Heart left ventricle (tissue), 16 donors: Measurements from ENCODE around the gene GIMD1. TPM values are rescaled to one million over a fixed set of nuclear protein-coding genes. Genes with fewer than 3 reads are reported as not detected.
A peak's percentile ranks its signal among the peaks of the same experiment; 100 is the strongest.

Source experiments
- ATAC-seq, 4 donors: fragments of 200-7000 bp; cut with Tn5 transposase; one replicate each; pipeline ENCODE4 v1.9.1; 2020 to 2022; ENCODE audit warnings: moderate library complexity in 4 of 4, mild to moderate bottlenecking in 3 of 4, moderate number of reproducible peaks in 1 of 4
- DNase-seq, 5 donors: peaks; one replicate each; pipeline ENCODE4 v3.0.0-alpha.2; 2020
- H3K27ac ChIP-seq, 12 donors: fragments of 200-600 bp; sonication (generic) in 4 of 12; one replicate each; pipeline versions ENCODE4 v1.5.0 to v1.8.0; 2016 to 2022; ENCODE audit warnings: mild to moderate bottlenecking in 2 of 12
- H3K27me3 ChIP-seq, 9 donors: fragments of 200-600 bp; sonication (generic) in 2 of 9; one replicate each; pipeline versions ENCODE4 v1.5.1 to v1.8.0; 2016 to 2022; ENCODE audit warnings: mild to moderate bottlenecking in 3 of 9
- H3K36me3 ChIP-seq, 9 donors: fragments of 200-600 bp; sonication (generic) in 2 of 9; one replicate each; pipeline versions ENCODE4 v1.5.0 to v1.8.0; 2018 to 2022; ENCODE audit warnings: mild to moderate bottlenecking in 2 of 9
- H3K4me1 ChIP-seq, 12 donors: fragments of 200-600 bp; sonication (generic) in 4 of 12; one replicate each; pipeline versions ENCODE4 v1.5.0 to v1.8.0; 2016 to 2022; ENCODE audit warnings: mild to moderate bottlenecking in 3 of 12
- H3K4me3 ChIP-seq, 12 donors: fragments of 200-600 bp; sonication (generic) in 4 of 12; one replicate each; pipeline versions ENCODE4 v1.5.0 to v1.8.0; 2017 to 2022; ENCODE audit warnings: mild to moderate bottlenecking in 9 of 12, moderate library complexity in 4 of 12
- H3K9me3 ChIP-seq, 12 donors: fragments of 200-600 bp; sonication (generic) in 4 of 12; one replicate each; pipeline versions ENCODE4 v1.5.0 to v1.8.0; 2016 to 2022; ENCODE audit warnings: mild to moderate bottlenecking in 1 of 12
- POLR2A ChIP-seq, 2 donors: fragments of 450-650 bp; IDR thresholded peaks; one replicate each; pipeline ENCODE4 v1.6.1; 2017; ENCODE audit warnings: antibody characterized with exemption in 2 of 2, mild to moderate bottlenecking in 2 of 2, moderate library complexity in 2 of 2
- WGBS, 4 donors: extraction: QIAGEN DNeasy Blood & Tissue Kit in 2 of 4; methylation state at CpG; one replicate each; pipeline versions ENCODE4 v1.1.5 to v1.1.7; 2013 to 2018; 5-methylcytosine and 5-hydroxymethylcytosine counted together
- intact Hi-C, 10 donors: fragments of 100-400 bp; cut with DNase I; formaldehyde crosslinking; loops; one replicate each; pipeline versions ENCODE4 v1.11.1 to v1.14.2; 2022
- polyA plus RNA-seq, 2 donors: library from polyadenylated mRNA; stranded (reverse); fragments of 200-250 nt; gene quantifications; one replicate each; pipeline ENCODE4 v1.2.3, GENCODE V29; 2013
- total RNA-seq, 9 donors: library from RNA; depleted of rRNA in 2 of 9; stranded (reverse); fragments of >200 nt in 2 of 9; fragmentation: NEBNext Ultra II Directional in 3 of 9; extraction: Animal tissue kit (Norgen Biotek cat#: 25700) in 3 of 9; gene quantifications; one replicate each; pipeline versions ENCODE4 v1.1.0 to v1.2.4, GENCODE V29; 2016 to 2023
- TF ChIP-seq, protein P1 (sequence below), 12 donors: fragments of 200-600 bp; sonication (generic) in 4 of 12; IDR thresholded peaks; one replicate each; pipeline versions ENCODE4 v1.5.0 to v1.8.0; 2018 to 2022; ENCODE audit warnings: antibody characterized with exemption in 12 of 12, mild to moderate bottlenecking in 5 of 12
- donor health status: ischemic (EF 13 %, LVEDD 7.1; RV severe dilation, severe dysfunction).
- donor health status: healthy with polysubstance abuse.
- donor health status: DM: no; HTN: yes; CAD: no.
- donor health status: DM: no; HTN: no; CAD: no.
- donor health status: ischemic (EF 25% LVEDD 6.9; RV normal size, moderate dysfunction).
- donor health status: ischemic (EF 25% LVEDD 5.7; RV mildly dilated, moderate dysfunction).
- donor health status: healthy.
- donor health status: DM: yes; HTN: yes; CAD: no.
- donor health status: ischemic (EF 35%, LVEDD 5.7; RV mildly dilated, moderate dysfunction).
- donor health status: nonischemic (EF 11% LVEDD 7.7; RV severe dilation, severe dysfunction).
- donor health status: DM: yes; HTN: yes; CAD: no.
- donor health status: PGD.
- donor health status: ischemic (EF 29% LVEDD 5.4; RV normal size, mild dysfunction).
- donor health status: nonischemic (EF 23%, LVEDD 6.1; RV moderate dilation, normal function).

GIMD1 gene
- total and polyA plus RNA-seq, 11 donors = not detected

DNA sequence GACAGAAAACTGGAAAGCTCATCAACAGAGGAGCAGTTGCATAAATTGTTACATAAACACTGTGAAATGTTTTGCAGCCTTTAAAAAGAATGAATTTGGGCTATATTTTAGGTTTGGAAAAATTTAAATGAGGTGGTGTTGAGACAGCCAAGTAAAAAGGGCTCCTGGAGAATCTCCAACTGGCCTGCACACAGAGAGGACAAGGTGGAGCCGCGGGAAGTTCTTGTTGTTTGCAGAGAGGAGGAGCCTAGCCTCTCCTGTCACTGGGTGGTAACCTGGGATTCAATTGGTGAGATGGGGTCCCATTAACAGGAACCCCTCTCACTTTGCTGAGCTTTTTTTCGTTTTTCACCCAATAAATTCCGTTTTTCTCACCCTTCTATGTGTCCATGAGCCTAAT is 13.4 kb downstream of the GIMD1 start:
- ATAC-seq = peak in 3 of 4 donors; percentile 41 to 62 (median 61)
- peaks cover 0 to 14% (median 0%) of the 10 kb centered on the region in 9 donors for H3K36me3 ChIP-seq
- H3K27me3 ChIP-seq = no peaks in the 10 kb centered on the region
- no peaks in the 10 kb centered on the region for H3K9me3 ChIP-seq
- H3K27ac ChIP-seq = peak overlapping the region in 2 of 12 donors; percentile 6 to 42
- intact Hi-C loops = no loop called here
- no peak for TF ChIP-seq POLR2A (IDR thresholded peaks at IDR 0.05)
- TF ChIP-seq, protein P1, sequence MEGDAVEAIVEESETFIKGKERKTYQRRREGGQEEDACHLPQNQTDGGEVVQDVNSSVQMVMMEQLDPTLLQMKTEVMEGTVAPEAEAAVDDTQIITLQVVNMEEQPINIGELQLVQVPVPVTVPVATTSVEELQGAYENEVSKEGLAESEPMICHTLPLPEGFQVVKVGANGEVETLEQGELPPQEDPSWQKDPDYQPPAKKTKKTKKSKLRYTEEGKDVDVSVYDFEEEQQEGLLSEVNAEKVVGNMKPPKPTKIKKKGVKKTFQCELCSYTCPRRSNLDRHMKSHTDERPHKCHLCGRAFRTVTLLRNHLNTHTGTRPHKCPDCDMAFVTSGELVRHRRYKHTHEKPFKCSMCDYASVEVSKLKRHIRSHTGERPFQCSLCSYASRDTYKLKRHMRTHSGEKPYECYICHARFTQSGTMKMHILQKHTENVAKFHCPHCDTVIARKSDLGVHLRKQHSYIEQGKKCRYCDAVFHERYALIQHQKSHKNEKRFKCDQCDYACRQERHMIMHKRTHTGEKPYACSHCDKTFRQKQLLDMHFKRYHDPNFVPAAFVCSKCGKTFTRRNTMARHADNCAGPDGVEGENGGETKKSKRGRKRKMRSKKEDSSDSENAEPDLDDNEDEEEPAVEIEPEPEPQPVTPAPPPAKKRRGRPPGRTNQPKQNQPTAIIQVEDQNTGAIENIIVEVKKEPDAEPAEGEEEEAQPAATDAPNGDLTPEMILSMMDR (IDR thresholded peaks at IDR 0.05) = no peak
- 44 to 59% (median 48%) methylated on average over 4 of the region's 4 CpGs for WGBS, 4 donors
- H3K4me3 ChIP-seq = peak overlapping the region in 9 of 12 donors; percentile 15 to 45 (median 31)
- peak in 3 of 5 donors; percentile 29 to 52 (median 34) for DNase-seq
- H3K4me1 ChIP-seq = peaks cover 0 to 8% (median 0%) of the 10 kb centered on the region in 12 donors

DNA sequence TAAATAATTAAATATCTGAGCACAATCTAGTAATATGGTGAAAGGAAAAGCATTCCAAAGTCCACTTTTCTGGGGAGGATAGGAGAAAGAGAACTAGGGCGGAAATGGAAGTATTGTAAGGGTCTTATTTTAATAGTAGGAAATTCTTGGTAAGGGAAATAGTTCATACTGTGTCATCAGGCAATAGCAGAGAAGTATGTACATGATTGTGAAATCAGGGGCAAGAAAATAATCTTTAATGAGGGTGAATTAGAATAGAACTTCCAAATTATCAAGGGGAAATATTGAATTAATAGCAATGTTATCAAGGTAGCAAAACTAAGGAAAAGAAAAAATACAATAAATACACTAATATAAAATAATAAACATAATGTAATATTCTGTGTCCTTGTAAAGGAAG is 14.8 kb downstream of the GIMD1 start:
- Histone ChIP-seq H3K27ac (no peak overlapping the region), H3K27me3 (no peaks in the 10 kb centered on the region), H3K4me3 (no peak overlapping the region), H3K36me3 (peaks cover 0 to 28% (median 10%) of the 10 kb centered on the region in 9 donors), H3K9me3 (no peaks in the 10 kb centered on the region), H3K4me1 (peaks cover 0 to 8% (median 0%) of the 10 kb centered on the region in 12 donors)
- WGBS, 4 donors = 96 to 99% (median 97%) methylated on average over 1 of the region's 1 CpG
- TF ChIP-seq, protein P1 (IDR thresholded peaks at IDR 0.05) = no peak
- TF ChIP-seq POLR2A (IDR thresholded peaks at IDR 0.05) = no peak
- no peak for DNase-seq
- ATAC-seq = no peak
- intact Hi-C loops = no loop called here

DNA sequence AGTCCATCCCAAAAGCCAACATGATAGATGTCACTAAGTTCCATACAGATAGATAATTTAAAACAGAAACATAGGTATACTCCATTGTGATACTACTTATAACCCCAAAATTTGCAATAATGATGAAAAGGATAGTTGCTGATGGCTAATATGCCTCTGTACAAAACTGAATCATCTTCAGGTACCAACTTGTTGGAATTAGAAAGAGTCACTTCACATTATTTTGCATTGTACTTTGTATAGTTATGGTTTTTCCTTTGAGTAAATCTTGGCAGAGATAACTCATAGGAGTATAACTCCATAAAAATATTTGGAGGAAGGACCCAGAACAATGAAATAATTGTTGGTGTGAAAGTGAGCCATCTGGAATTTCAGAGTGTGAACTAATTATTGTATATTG is 17.6 kb downstream of the GIMD1 start:
- H3K4me1 ChIP-seq = peaks cover 0 to 8% (median 0%) of the 10 kb centered on the region in 12 donors
- DNase-seq (no peak), ATAC-seq (no peak)
- no peaks in the 10 kb centered on the region for H3K9me3 ChIP-seq
- no peak overlapping the region for H3K4me3 ChIP-seq
- peaks cover 2 to 56% (median 34%) of the 10 kb centered on the region in 9 donors for H3K36me3 ChIP-seq
- intact Hi-C loops = no loop called here
- TF ChIP-seq, protein P1 (IDR thresholded peaks at IDR 0.05) = no peak
- TF ChIP-seq POLR2A (IDR thresholded peaks at IDR 0.05) = no peak
- H3K27me3 ChIP-seq = no peaks in the 10 kb centered on the region
- no peak overlapping the region for H3K27ac ChIP-seq

DNA sequence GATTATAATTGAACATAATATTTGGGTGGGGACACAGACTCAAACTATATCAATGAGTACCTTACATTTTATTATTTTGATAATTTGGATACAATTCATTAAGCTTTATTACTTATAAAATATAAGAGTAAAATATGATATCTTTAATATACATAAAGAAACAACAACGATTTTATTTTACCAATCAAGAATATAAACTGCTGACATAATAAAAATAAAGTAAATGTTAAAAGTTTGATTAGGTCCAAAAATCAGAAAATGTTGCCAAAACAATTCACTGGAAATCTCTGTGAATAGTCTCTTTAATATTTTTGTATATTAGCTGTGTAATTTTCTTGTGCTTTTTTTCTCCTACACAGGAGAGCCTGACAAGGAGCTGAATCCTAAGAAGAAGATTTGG is 21.4 kb downstream of the GIMD1 start:
- Histone ChIP-seq H3K4me1 (peaks cover 0 to 14% (median 5%) of the 10 kb centered on the region in 12 donors), H3K4me3 (no peak overlapping the region), H3K9me3 (no peaks in the 10 kb centered on the region), H3K27me3 (no peaks in the 10 kb centered on the region), H3K36me3 (peaks cover 2 to 75% (median 34%) of the 10 kb centered on the region in 9 donors), H3K27ac (no peak overlapping the region)
- DNase-seq (no peak), ATAC-seq (no peak)
- WGBS, 4 donors = 92 to 97% (median 95%) methylated on average over 1 of the region's 1 CpG
- TF ChIP-seq, protein P1 (IDR thresholded peaks at IDR 0.05) = no peak
- TF ChIP-seq POLR2A (IDR thresholded peaks at IDR 0.05) = no peak
- intact Hi-C loops = no loop called here
